ENCODE measurements around the gene LRRC8B. TPM values are rescaled to one million over a fixed set of nuclear protein-coding genes. Genes with fewer than 3 reads are reported as not detected.

LRRC8B gene
- total and polyA plus RNA-seq, 2 of the 13 experiments (the other 11 are each of a cell fraction or from before 2014, with no cell fraction given) = 4.9 to 7.6 TPM

DNA sequence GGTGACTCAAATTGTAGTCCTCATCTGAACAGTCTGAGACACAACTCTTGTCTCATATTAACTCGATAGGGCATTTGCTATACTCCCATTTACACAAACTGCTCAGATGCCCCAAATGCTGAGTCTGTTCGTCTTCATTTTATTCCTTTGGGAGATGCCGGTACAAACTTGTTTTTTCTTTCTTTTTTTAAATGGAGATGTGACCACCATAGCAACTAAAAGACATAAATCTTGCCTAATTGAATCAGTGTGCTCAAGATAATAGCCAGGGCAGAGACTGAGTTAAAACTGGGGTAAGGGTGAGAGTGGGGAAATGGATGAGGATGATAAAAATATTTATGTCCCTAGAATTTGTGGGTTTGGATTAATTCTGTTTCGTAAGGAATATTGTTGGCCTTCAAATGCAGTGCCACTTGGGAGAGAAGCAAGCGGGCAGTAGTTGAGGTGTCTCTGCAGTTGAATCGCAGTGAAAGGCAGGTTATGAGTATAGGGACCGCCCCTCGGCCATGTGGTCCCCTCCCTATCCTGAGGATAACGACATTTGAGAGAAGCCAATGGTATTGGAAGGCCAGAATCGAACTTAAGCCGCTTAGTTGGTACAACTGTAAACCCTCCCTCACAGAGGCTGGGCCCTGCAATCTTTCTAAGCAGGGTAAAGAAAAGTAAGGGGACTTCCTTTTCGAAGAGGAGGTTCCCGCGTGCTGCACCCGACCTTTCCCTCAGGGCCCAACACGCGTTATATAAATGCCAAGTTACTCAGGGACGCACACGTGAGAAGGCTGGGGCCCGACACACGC lies 859 bp upstream of the LRRC8B start (continued):
- TF ChIP-seq, protein P1, sequence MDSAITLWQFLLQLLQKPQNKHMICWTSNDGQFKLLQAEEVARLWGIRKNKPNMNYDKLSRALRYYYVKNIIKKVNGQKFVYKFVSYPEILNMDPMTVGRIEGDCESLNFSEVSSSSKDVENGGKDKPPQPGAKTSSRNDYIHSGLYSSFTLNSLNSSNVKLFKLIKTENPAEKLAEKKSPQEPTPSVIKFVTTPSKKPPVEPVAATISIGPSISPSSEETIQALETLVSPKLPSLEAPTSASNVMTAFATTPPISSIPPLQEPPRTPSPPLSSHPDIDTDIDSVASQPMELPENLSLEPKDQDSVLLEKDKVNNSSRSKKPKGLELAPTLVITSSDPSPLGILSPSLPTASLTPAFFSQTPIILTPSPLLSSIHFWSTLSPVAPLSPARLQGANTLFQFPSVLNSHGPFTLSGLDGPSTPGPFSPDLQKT (CRISPR knock-in tag; IDR thresholded peaks at IDR 0.05; ENCODE audit: borderline replicate concordance) = no peak
- TF ChIP-seq, protein P2, sequence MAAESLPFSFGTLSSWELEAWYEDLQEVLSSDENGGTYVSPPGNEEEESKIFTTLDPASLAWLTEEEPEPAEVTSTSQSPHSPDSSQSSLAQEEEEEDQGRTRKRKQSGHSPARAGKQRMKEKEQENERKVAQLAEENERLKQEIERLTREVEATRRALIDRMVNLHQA (CRISPR knock-in tag; IDR thresholded peaks at IDR 0.05) = no peak
- no peak for TF ChIP-seq ZNF263 (CRISPR knock-in tag; IDR thresholded peaks at IDR 0.05)
- TF ChIP-seq PITX1 (CRISPR knock-in tag; IDR thresholded peaks at IDR 0.05) = 0 out of 2 replicates have a peak, but pooled peaks have one; percentile 29
- TF ChIP-seq, protein P3, sequence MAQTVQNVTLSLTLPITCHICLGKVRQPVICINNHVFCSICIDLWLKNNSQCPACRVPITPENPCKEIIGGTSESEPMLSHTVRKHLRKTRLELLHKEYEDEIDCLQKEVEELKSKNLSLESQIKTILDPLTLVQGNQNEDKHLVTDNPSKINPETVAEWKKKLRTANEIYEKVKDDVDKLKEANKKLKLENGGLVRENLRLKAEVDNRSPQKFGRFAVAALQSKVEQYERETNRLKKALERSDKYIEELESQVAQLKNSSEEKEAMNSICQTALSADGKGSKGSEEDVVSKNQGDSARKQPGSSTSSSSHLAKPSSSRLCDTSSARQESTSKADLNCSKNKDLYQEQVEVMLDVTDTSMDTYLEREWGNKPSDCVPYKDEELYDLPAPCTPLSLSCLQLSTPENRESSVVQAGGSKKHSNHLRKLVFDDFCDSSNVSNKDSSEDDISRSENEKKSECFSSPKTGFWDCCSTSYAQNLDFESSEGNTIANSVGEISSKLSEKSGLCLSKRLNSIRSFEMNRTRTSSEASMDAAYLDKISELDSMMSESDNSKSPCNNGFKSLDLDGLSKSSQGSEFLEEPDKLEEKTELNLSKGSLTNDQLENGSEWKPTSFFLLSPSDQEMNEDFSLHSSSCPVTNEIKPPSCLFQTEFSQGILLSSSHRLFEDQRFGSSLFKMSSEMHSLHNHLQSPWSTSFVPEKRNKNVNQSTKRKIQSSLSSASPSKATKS (CRISPR knock-in tag; IDR thresholded peaks at IDR 0.05) = no peak
- TF ChIP-seq ZNF570 (CRISPR knock-in tag; IDR thresholded peaks at IDR 0.05; ENCODE audit: borderline replicate concordance) = no peak
- TF ChIP-seq SSRP1 (CRISPR knock-in tag; IDR thresholded peaks at IDR 0.05) = no peak
- TF ChIP-seq ZNF713 (CRISPR knock-in tag; IDR thresholded peaks at IDR 0.05) = no peak
- TF ChIP-seq ZBTB40 (IDR thresholded peaks at IDR 0.05) = no peak
- no peak for TF ChIP-seq ZBTB40 (CRISPR knock-in tag; IDR thresholded peaks at IDR 0.05)
- no peak for TF ChIP-seq TARDBP (CRISPR knock-in tag; IDR thresholded peaks at IDR 0.05)
- no peak for TF ChIP-seq HDAC2 (CRISPR knock-in tag; IDR thresholded peaks at IDR 0.05)
- TF ChIP-seq CEBPG (CRISPR knock-in tag; IDR thresholded peaks at IDR 0.05) = 0 out of 2 replicates have a peak, but pooled peaks have one; percentile 2
- TF ChIP-seq HNF4A (CRISPR knock-in tag; IDR thresholded peaks at IDR 0.05) = no peak
- no peak for TF ChIP-seq SYNCRIP (IDR thresholded peaks at IDR 0.05; ENCODE audit: insufficient read depth, low read depth, low read length)
- no peak for TF ChIP-seq ZNF841 (CRISPR knock-in tag; IDR thresholded peaks at IDR 0.05; ENCODE audit: borderline replicate concordance)
- TF ChIP-seq ZNF816 (CRISPR knock-in tag; IDR thresholded peaks at IDR 0.05; ENCODE audit: borderline replicate concordance) = 0 out of 2 replicates have a peak, but pooled peaks have one; percentile 26
- TF ChIP-seq GTF2F1 (IDR thresholded peaks at IDR 0.05; ENCODE audit: low read length) = no peak
